ENCODE data around the gene CEBPB.

CEBPB gene

GRCh38 chr20:50146214-50146613 lies 44.4 kb upstream of the CEBPB start:
- H3K4me3 ChIP-seq (ENCODE audit: low read depth, low read length): peak overlapping the region; percentile 1
- TF ChIP-seq, protein P1, sequence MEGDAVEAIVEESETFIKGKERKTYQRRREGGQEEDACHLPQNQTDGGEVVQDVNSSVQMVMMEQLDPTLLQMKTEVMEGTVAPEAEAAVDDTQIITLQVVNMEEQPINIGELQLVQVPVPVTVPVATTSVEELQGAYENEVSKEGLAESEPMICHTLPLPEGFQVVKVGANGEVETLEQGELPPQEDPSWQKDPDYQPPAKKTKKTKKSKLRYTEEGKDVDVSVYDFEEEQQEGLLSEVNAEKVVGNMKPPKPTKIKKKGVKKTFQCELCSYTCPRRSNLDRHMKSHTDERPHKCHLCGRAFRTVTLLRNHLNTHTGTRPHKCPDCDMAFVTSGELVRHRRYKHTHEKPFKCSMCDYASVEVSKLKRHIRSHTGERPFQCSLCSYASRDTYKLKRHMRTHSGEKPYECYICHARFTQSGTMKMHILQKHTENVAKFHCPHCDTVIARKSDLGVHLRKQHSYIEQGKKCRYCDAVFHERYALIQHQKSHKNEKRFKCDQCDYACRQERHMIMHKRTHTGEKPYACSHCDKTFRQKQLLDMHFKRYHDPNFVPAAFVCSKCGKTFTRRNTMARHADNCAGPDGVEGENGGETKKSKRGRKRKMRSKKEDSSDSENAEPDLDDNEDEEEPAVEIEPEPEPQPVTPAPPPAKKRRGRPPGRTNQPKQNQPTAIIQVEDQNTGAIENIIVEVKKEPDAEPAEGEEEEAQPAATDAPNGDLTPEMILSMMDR (IDR thresholded peaks at IDR 0.05; ENCODE audit: borderline replicate concordance, insufficient read depth, low read depth, low read length): no peak

GRCh38 chr20:50146732-50147662 lies 43.6 kb upstream of the CEBPB start:
- peak overlapping the region; percentile 1 for H3K4me3 ChIP-seq (ENCODE audit: low read depth, low read length)
- TF ChIP-seq, protein P1 (IDR thresholded peaks at IDR 0.05; ENCODE audit: borderline replicate concordance, insufficient read depth, low read depth, low read length): no peak

DNA sequence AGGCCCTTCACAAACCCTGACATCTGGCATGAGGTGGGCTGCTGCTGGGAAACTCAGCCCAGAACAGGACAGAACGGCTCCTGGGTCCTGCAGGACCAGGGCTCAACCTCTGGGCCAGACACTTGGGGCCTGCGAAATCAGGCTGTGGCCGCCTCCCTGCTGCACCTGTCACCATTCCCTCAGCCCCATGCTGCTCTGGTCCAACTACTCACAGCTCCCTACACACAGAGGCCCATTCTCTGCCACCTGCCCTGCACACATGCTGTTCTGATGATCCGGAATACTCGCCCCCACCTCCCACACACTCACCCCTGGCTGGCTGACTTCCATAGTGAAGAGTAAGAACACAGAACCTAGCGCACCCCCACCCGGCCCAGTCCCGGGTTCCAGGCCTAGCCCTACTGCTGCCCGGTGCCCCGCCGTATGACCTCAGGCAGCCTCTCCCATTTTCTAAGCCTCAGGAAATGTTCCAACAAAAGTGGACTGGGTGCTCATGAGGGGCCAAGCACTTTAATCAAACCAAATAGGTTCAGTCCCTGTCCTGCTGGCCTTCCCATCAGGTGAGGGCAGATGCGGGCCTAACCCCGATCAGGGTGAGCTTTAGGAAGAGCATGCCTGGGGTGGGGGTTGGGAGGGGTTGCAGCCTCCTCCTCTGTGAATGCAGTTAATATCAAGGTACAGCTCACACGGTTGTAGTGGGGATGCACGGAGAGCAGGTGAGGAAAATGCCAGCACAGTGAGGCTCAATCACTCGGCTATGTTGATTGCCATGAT lies 41.0 kb upstream of the CEBPB start:
- TF ChIP-seq, protein P1 (IDR thresholded peaks at IDR 0.05; ENCODE audit: borderline replicate concordance, insufficient read depth, low read depth, low read length): no peak
- H3K4me3 ChIP-seq (ENCODE audit: low read depth, low read length): no peak overlapping the region

- no peak overlapping the region for H3K4me3 ChIP-seq (ENCODE audit: low read depth, low read length)
- TF ChIP-seq, protein P1 (IDR thresholded peaks at IDR 0.05; ENCODE audit: borderline replicate concordance, insufficient read depth, low read depth, low read length): no peak
Measured at GRCh38 chr20:50151034-50151743, 39.4 kb upstream of the CEBPB start.

DNA sequence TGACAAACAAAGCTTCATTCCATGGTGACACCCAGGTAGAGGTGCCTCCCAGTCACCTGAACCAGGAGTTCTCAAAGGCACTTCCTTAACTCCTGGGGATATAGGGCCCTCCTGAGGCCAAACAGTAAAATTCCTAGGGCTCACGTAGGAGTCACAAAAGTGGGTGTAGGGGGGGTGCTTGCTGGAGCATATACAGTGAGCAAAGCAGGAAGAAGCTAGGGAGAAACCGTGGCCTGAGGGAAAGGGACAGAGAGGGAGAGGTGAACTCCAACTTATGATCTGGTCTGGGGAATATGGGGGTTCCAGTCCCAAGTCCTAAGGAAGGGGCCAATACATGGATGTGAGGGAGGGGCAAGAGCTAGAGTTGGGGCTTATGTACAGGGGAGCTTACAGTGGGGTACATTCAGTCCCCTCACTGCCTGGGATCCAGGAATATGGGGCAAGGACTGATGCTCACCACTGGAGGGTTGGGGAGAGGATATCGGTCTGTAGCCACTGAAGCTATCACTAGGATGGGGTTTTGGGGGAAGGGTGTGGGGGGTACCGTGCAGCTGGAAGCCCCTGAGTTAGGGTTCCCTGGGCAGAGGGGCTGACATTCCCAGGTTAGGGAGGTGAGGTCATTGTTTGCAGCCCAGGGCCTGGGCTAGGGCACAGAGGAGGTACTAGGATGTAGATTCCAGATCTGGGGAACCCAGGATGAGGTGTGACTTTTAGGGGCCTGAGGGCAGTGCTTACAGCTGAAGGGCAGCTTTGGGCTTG lies 38.1 kb upstream of the CEBPB start:
- peak overlapping the region; percentile 74 for H3K4me3 ChIP-seq (ENCODE audit: low read depth, low read length)
- TF ChIP-seq, protein P1 (IDR thresholded peaks at IDR 0.05; ENCODE audit: borderline replicate concordance, insufficient read depth, low read depth, low read length): no peak

DNA sequence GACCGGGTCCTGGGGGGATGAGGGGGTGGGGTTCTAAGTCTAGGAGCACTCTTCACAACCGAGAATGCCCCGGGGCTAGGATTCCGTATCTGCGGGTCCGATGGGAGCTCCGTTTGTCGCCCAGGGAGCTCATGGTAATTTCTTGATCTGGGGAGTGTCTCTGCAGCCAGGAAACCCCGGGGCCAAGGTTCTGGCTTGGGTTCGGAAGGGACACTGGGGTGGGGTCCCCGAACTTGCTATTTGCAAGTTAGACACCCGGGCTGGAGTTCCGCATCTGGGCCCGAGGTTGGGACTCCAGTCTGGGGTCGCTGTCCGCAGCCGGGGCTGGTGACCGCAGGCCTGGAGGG lies 37.5 kb upstream of the CEBPB start:
- H3K4me3 ChIP-seq (ENCODE audit: low read depth, low read length): peak overlapping the region; percentile 74
- TF ChIP-seq, protein P1 (IDR thresholded peaks at IDR 0.05; ENCODE audit: borderline replicate concordance, insufficient read depth, low read depth, low read length): no peak
